Ishikawa (cell line): ENCODE data around the gene RNF187.

ENCODE experiments used
- CEBPB ChIP-seq: IDR thresholded peaks from 2 replicates; pipeline ENCODE4 v1.6.1; 2012
- CREB1 ChIP-seq: IDR thresholded peaks from 2 replicates; pipeline ENCODE4 v1.6.1; 2012; ENCODE audit warnings: low read depth
- EGR1 ChIP-seq: IDR thresholded peaks from 2 replicates; pipeline ENCODE4 v1.6.1; 2012
- EP300 ChIP-seq: IDR thresholded peaks from 2 replicates; pipeline ENCODE4 v1.6.1; 2012; ENCODE audit warnings: borderline replicate concordance
- FOXM1 ChIP-seq: IDR thresholded peaks from 2 replicates; pipeline ENCODE4 v1.6.1; 2012; ENCODE audit warnings: low read depth, borderline replicate concordance
- NFIC ChIP-seq: IDR thresholded peaks from 2 replicates; pipeline ENCODE4 v1.6.1; 2012
- RAD21 ChIP-seq: IDR thresholded peaks from 2 replicates; pipeline ENCODE4 v1.6.1; 2012; ENCODE audit warnings: low read depth
- REST ChIP-seq: IDR thresholded peaks from 2 replicates; pipeline ENCODE4 v1.6.1; 2012; ENCODE audit warnings: low read depth, mild to moderate bottlenecking
- TAF1 ChIP-seq: IDR thresholded peaks from 2 replicates; pipeline ENCODE4 v1.6.1; 2012; ENCODE audit warnings: low read depth, mild to moderate bottlenecking
- TCF12 ChIP-seq: IDR thresholded peaks from 2 replicates; pipeline ENCODE4 v1.6.1; 2012; ENCODE audit warnings: low read depth
- TEAD4 ChIP-seq: IDR thresholded peaks from 2 replicates; pipeline ENCODE4 v1.6.1; 2012
- YY1 ChIP-seq: IDR thresholded peaks from 2 replicates; pipeline ENCODE4 v1.6.1; 2012; ENCODE audit warnings: low read depth
- ZBTB7A ChIP-seq: IDR thresholded peaks from 2 replicates; pipeline ENCODE4 v1.6.1; 2012; ENCODE audit warnings: low read depth
- TF ChIP-seq, protein P1 (sequence below): IDR thresholded peaks from 2 replicates; pipeline ENCODE4 v1.6.1; 2012
- TF ChIP-seq, protein P2 (sequence below): IDR thresholded peaks from 2 replicates; pipeline ENCODE4 v1.6.1; 2012

RNF187 gene

DNA sequence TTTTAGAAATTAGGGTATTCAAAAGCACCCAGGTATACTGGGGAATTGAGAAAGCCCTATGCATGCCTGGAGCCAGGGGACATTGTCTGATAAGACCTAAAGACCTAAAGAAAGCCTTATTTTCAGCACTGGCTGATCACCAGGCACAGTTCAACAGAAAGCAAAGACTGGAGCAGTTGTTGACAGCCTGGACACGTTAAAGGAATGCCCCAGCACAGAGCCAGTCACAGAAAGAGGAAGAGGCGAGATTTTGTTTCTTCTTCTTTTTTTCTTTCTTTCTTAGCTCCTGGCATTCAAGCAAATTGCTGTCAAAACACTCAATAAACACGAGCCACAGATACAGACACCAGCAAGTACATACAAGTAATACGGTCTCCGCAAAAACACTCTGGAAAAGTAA lies 40.4 kb downstream of the RNF187 start:
- no peak for TF ChIP-seq FOXM1
- TF ChIP-seq CREB1 = no peak
- TF ChIP-seq TEAD4 = no peak
- no peak for TF ChIP-seq RAD21

GRCh38 chr1:228528612-228529011 lies 41.4 kb downstream of the RNF187 start:
- TF ChIP-seq TCF12 (no peak), EP300 (no peak), REST (no peak), NFIC (no peak), TAF1 (no peak), EGR1 (no peak), FOXM1 (no peak), CEBPB (no peak), TEAD4 (no peak), ZBTB7A (no peak), RAD21 (no peak), YY1 (no peak)
- TF ChIP-seq, protein P1, sequence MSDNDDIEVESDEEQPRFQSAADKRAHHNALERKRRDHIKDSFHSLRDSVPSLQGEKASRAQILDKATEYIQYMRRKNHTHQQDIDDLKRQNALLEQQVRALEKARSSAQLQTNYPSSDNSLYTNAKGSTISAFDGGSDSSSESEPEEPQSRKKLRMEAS = no peak
- TF ChIP-seq, protein P2, sequence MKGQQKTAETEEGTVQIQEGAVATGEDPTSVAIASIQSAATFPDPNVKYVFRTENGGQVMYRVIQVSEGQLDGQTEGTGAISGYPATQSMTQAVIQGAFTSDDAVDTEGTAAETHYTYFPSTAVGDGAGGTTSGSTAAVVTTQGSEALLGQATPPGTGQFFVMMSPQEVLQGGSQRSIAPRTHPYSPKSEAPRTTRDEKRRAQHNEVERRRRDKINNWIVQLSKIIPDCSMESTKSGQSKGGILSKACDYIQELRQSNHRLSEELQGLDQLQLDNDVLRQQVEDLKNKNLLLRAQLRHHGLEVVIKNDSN = no peak

- TF ChIP-seq TEAD4 (peak; percentile 19), NFIC (peak; percentile 45), TCF12 (peak; percentile 73), FOXM1 (peak; percentile 54), EGR1 (no peak), EP300 (peak; percentile 75)
- TF ChIP-seq, protein P1 = no peak
Measured at GRCh38 chr1:228530086-228530758, 43.0 kb downstream of the RNF187 start.

DNA sequence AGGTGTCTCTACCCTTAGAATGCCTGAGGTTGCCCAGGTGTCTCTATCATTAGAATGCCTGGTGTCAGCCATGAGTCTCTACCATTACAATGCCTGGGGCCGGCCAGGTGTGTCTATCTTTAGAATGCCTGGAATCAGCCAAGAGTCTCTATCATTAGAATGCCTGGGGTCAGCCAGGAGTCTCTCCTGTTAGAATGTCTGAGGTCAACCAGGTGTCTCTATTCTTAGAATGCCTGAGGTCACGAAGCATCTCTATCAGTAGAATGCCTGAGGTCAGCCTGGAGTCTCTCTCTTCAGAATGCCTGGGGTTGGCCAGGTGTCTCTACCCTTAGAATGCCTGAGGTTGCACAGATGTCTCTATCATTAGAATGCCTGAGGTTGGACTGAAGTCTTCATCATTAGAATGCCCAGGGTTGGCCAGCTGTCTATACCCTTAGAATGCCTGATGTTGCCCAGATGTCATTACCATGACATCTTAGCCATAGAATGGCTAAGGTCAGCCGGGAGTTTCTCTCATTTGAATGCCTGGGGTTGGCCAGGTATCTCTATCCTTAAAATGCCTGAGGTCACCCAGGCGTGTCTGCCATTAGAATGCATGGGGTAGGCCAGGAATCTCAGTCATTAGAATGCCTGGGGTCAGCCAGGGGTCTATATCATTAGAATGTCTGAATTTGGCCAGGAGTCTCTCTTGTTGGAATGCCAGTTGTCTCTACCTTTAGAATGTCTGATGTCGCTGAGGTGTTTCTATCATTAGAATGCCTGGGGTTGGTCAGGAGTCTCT lies 44.0 kb downstream of the RNF187 start:
- no peak for TF ChIP-seq TAF1
- peak; percentile 83 for TF ChIP-seq NFIC
- TF ChIP-seq TEAD4 = peak; percentile 91
- TF ChIP-seq EP300 = peak; percentile 87
- no peak for TF ChIP-seq REST
- TF ChIP-seq FOXM1 = peak; percentile 66; the same call in 1 of the 2 replicates
- no peak for TF ChIP-seq CREB1
- TF ChIP-seq TCF12 = peak; percentile 88

GRCh38 chr1:228538831-228539230 lies 51.6 kb downstream of the RNF187 start:
- TF ChIP-seq CREB1 (no peak), RAD21 (no peak), REST (no peak), NFIC (no peak), CEBPB (no peak), TAF1 (no peak), TEAD4 (no peak), EP300 (no peak), EGR1 (no peak), TCF12 (no peak), FOXM1 (no peak), ZBTB7A (no peak), YY1 (no peak)
- TF ChIP-seq, protein P2 = no peak
- TF ChIP-seq, protein P1 = no peak
